Activated CD8-positive, alpha-beta T cell treated with anti-CD3 and anti-CD28 coated beads for 36 hours (primary cell): ENCODE results near the gene VSX2. TPM values are rescaled to one million over a fixed set of nuclear protein-coding genes. Genes with fewer than 3 reads are reported as not detected.

ENCODE experiments used
- ATAC-seq: fragments of 200-7000 bp; cut with Tn5 transposase; one replicate; pipeline ENCODE4 v1.10.0; 2021; ENCODE audit warnings: mild to moderate bottlenecking, moderate library complexity
- CTCF ChIA-PET: fragments of 350-600 bp; sonication (Branson Sonifier 250); formaldehyde crosslinking; loops from one replicate; lab custom pipeline; 2021; ENCODE audit warnings: antibody characterized with exemption; lab: Charles Lee
- POLR2A ChIA-PET: fragments of 350-600 bp; sonication (Branson Sonifier 250); formaldehyde crosslinking; loops from one replicate; lab custom pipeline; 2021; ENCODE audit warnings: antibody characterized with exemption; lab: Charles Lee
- DNase-seq: peaks from one replicate; pipeline ENCODE4 v3.0.0-alpha.2; 2020
- H3K27ac Mint-ChIP-seq: one replicate; pipeline ENCODE4 v1.8.0; 2021; ENCODE audit warnings: mild to moderate bottlenecking, mixed read lengths
- H3K27me3 Mint-ChIP-seq: one replicate; pipeline ENCODE4 v1.8.0; 2021; ENCODE audit warnings: mixed read lengths
- H3K36me3 Mint-ChIP-seq: one replicate; pipeline ENCODE4 v1.8.0; 2021; ENCODE audit warnings: low read depth, mixed read lengths
- H3K4me1 Mint-ChIP-seq: one replicate; pipeline ENCODE4 v1.8.0; 2021; ENCODE audit warnings: low read depth, mixed read lengths
- H3K4me3 Mint-ChIP-seq: one replicate; pipeline ENCODE4 v1.8.0; 2021; ENCODE audit warnings: mild to moderate bottlenecking, moderate library complexity, mixed read lengths
- H3K9me3 Mint-ChIP-seq: one replicate; pipeline ENCODE4 v1.8.0; 2021; ENCODE audit warnings: mixed read lengths
- CTCF ChIP-seq: fragments of 200-600 bp; IDR thresholded peaks from one replicate; pipeline ENCODE4 v1.8.0; 2022; ENCODE audit warnings: antibody characterized with exemption, mild to moderate bottlenecking
- intact Hi-C: fragments of 100-400 bp; cut with micrococcal nuclease; formaldehyde crosslinking; loops from one replicate; pipeline ENCODE4 v1.10.0; 2022
- total RNA-seq, 2 experiments: library from RNA; stranded (reverse); gene quantifications; one replicate each; pipeline ENCODE4 v1.2.3, GENCODE V29; 2021

Gene VSX2
- total RNA-seq, 2 experiments from 2014 or later: not detected

- H3K4me1 Mint-ChIP-seq: peaks cover 23% of the 10 kb centered on the region
- no peak for ATAC-seq
These were observed 62.4 kb downstream of the VSX2 start for GRCh38 chr14:74301594-74302151.

DNA sequence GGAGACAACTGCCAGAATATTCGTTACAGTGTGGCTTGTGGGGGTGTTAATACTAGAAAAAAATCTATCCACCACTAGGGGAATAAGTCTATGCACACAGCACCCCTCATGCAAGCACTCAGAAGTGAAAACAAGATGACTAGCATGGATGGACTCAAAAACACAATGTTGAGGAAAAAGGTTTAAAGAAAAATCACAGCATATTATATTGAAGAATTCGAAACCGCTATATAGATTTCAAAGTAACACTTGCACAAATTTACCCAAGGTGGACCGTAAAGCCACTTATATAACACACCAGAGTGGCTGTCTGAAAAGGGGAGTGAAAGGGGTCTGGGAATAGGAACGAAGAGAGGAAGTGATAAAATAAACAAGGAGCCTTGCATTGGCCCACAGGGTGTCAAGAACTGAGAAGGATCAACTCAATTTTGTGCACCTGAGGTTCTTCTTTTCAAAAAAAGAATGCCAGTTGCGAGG, 62.9 kb downstream of the VSX2 start:
- H3K4me1 Mint-ChIP-seq: peaks cover 23% of the 10 kb centered on the region
- peak; percentile 37 for DNase-seq
- peak; percentile 55 for TF ChIP-seq CTCF
- H3K4me3 Mint-ChIP-seq: peak overlapping the region; percentile 100
- peak overlapping the region; percentile 97 for H3K27ac Mint-ChIP-seq
- ChIA-PET CTCF (interaction anchor here (0.9 to 1.3 kb wide), 5 partner anchors 8 to 95 kb away, joined by 3 to 4 read pairs (median 3); no protein-coding TSS in a partner anchor), POLR2A (interaction anchor here (0.9 kb wide), 1 partner anchor 11 kb away, joined by 3 read pairs; no protein-coding TSS in a partner anchor)
- no peaks in the 10 kb centered on the region for H3K9me3 Mint-ChIP-seq
- peaks cover 16% of the 10 kb centered on the region for H3K36me3 Mint-ChIP-seq
- no peaks in the 10 kb centered on the region for H3K27me3 Mint-ChIP-seq
- ATAC-seq: peak; percentile 74
- intact Hi-C loops: no loop called here

More at GRCh38 chr14:74301594-74302151, 62.4 kb downstream of the VSX2 start:
- no peak for DNase-seq
- Mint-ChIP-seq H3K36me3 (peaks cover 18% of the 10 kb centered on the region), H3K27ac (peak overlapping the region; percentile 97), H3K4me3 (peak overlapping the region; percentile 100), H3K27me3 (no peaks in the 10 kb centered on the region), H3K9me3 (no peaks in the 10 kb centered on the region)
- POLR2A ChIA-PET: interaction anchor here (0.9 kb wide), 1 partner anchor 11 kb away, joined by 3 read pairs; no protein-coding TSS in a partner anchor
- no peak for TF ChIP-seq CTCF
- CTCF ChIA-PET: interaction anchor here (1.0 to 1.3 kb wide), 3 partner anchors 10 to 62 kb away, joined by 3 to 4 read pairs (median 3); no protein-coding TSS in a partner anchor
- intact Hi-C loops: no loop called here

GRCh38 chr14:74302634-74303569, 63.7 kb downstream of the VSX2 start, which contains the start of gene ABCD4:
TSS of gene ABCD4 (minus strand) at chr14:74302934. CDS start at chr14:74302912, 22 bp downstream.
- H3K36me3 Mint-ChIP-seq: peaks cover 12% of the 10 kb centered on the region
- no peaks in the 10 kb centered on the region for H3K27me3 Mint-ChIP-seq
- POLR2A ChIA-PET: interaction anchor here (0.9 kb wide), 1 partner anchor 10 kb away, joined by 3 read pairs; no protein-coding TSS in a partner anchor
- DNase-seq: peak; percentile 94
- peak within 1 kb of the TSS; percentile 100 for H3K4me3 Mint-ChIP-seq
- CTCF ChIA-PET: interaction anchor here (0.9 to 1.3 kb wide), 4 partner anchors 8 to 95 kb away, joined by 3 to 4 read pairs (median 3); no protein-coding TSS in a partner anchor
- intact Hi-C loops: no loop called here
- H3K27ac Mint-ChIP-seq: peak within 1 kb of the TSS; percentile 97
- peaks cover 23% of the 10 kb centered on the region for H3K4me1 Mint-ChIP-seq
- TF ChIP-seq CTCF: peak; percentile 45
- no peaks in the 10 kb centered on the region for H3K9me3 Mint-ChIP-seq
- peak; percentile 96 for ATAC-seq

- no peak overlapping the region for H3K27ac Mint-ChIP-seq
- DNase-seq: no peak
- no peaks in the 10 kb centered on the region for H3K9me3 Mint-ChIP-seq
- no peak for TF ChIP-seq CTCF
- H3K4me1 Mint-ChIP-seq: no peaks in the 10 kb centered on the region
- H3K4me3 Mint-ChIP-seq: no peak overlapping the region
- no peak for ATAC-seq
- POLR2A ChIA-PET: no interaction called here
- no peaks in the 10 kb centered on the region for H3K36me3 Mint-ChIP-seq
- CTCF ChIA-PET: interaction anchor here (0.7 to 2.6 kb wide), 2 partner anchors 9 to 17 kb away, joined by 3 to 10 read pairs; no protein-coding TSS in a partner anchor
- no peaks in the 10 kb centered on the region for H3K27me3 Mint-ChIP-seq
- intact Hi-C loops: no loop called here
These were observed 69.4 kb downstream of the VSX2 start for GRCh38 chr14:74308695-74309094.
